H4 (cell line): ENCODE measurements around the gene SUSD3. TPM values are rescaled to one million over a fixed set of nuclear protein-coding genes. Genes with fewer than 3 reads are reported as not detected.
"Not testable (repeated sequence)": the region's sequence is repeated elsewhere in the genome, so short reads cannot be mapped to it uniquely, and the experiment has no call there.

Source experiments
- DNase-seq: peaks from one replicate; pipeline ENCODE4 v3.0.0-alpha.2; 2015; ENCODE audit warnings: low spot score
- total RNA-seq: library from RNA; depleted of rRNA; stranded (reverse); fragments of >200 nt; shearing (Covaris generic); gene quantifications from 2 replicates; pipeline ENCODE4 v1.2.3, GENCODE V29; 2014

Gene SUSD3
- total RNA-seq, 1 experiment from 2014 or later: not detected

- DNase-seq: no peak
Observed at GRCh38 chr9:93111001-93111370, 52.5 kb downstream of the SUSD3 start.

DNA sequence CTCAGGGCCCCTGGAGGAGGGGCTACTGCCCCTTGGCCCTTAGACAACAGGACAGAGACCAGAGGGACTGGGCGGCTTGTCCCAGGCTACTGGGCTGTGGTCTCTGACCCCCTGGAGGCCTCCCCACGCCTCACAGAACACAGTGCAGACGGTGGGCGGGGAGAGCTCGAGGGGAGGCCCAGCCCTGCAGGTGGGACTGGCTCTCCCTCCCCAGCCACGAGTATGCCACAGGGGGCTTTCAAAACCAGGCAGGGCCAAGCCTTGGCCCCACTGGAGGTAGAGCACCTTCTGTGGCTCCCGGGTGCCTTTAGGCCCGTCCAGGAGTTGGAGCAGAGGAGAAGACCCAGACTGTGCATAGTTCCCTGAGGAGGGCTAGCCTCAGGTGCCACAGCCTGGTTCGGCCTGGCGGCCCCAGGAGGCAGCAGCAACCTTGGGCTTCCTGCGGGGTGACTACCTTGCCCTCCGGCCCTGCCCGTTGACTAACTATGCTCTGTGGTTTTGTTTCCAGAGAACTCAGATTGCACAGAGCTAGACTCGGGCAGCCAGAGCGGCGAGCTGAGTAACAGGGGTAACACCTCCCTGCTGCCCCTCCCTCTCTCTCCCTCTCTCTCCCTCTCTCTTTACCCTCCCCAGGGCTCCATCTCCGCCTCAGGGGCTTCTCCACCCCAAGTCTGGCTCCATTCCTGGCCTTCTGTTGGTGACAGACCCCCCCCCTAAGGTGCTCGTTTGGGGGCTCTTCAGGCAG is 53.0 kb downstream of the SUSD3 start:
- DNase-seq: peak; percentile 77

GRCh38 chr9:93112116-93112863 is 53.8 kb downstream of the SUSD3 start:
- DNase-seq: no peak

DNA sequence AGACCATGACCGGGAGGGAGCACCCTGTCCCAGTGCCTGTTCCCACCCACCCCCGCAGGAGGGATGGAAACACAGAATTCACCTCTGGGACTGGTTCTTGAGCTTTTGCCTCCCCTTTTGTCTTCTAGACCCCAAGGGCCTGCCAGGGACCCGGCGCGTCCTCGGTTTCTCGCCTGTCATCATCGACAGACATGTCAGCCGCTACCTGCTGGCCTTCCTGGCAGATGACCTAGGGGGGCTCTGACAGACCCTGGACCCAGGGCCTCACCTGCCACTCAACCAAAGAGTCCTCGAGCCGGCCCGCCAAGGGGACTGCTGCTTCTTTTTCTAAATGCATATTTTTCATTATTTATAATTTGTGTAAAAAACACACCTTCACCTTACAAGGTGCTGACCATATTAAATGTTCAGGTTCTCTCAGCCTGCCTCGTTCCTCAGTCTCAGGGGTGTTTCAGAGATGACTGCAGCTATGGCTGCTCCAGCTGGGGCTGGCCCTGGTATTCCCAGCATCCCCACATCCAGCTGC is 54.4 kb downstream of the SUSD3 start:
- no peak for DNase-seq

DNA sequence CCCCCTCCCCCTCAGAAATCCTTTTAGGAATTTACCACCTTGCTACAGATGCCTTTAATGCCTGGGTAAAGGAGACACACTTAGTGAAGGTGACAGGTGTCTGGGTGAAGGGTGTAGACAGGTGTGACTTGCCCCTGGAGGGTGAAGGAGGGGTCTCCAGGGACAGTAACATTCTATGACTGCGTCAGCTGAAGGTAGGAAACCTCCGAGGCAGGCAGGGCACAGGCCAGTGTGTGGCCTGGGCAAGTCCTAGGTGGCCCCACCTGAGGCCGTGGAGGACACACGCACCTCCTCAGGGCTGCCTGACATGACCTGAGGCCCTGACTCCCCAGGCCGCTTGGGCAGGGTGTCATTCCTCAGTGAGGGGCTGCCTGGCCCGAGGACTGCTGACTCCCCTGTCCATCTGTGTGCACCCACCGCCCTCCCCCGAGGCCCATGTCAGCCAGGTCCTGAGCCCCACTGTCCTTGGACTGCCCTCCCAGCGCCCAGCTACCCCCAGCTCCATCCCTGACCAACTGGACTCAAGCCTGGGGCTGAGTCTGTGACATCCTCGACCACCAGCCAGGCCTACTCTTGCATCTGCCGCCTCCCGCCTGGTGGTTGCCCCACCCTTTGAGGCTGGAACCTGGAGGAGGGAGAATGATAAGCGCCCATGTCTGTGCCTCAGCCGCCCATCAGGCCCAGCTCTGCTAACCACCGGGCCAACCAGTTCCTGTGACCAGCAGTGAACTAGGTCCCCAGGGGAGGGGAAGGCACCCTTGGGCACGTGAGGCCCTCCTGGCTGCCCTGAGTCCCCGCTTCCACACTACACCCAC is 55.9 kb downstream of the SUSD3 start:
- DNase-seq: no peak

- no peak for DNase-seq
Observed at GRCh38 chr9:93114984-93115335, 56.5 kb downstream of the SUSD3 start.

- DNase-seq: no peak
Observed at GRCh38 chr9:93115486-93116071, 57.1 kb downstream of the SUSD3 start.

DNA sequence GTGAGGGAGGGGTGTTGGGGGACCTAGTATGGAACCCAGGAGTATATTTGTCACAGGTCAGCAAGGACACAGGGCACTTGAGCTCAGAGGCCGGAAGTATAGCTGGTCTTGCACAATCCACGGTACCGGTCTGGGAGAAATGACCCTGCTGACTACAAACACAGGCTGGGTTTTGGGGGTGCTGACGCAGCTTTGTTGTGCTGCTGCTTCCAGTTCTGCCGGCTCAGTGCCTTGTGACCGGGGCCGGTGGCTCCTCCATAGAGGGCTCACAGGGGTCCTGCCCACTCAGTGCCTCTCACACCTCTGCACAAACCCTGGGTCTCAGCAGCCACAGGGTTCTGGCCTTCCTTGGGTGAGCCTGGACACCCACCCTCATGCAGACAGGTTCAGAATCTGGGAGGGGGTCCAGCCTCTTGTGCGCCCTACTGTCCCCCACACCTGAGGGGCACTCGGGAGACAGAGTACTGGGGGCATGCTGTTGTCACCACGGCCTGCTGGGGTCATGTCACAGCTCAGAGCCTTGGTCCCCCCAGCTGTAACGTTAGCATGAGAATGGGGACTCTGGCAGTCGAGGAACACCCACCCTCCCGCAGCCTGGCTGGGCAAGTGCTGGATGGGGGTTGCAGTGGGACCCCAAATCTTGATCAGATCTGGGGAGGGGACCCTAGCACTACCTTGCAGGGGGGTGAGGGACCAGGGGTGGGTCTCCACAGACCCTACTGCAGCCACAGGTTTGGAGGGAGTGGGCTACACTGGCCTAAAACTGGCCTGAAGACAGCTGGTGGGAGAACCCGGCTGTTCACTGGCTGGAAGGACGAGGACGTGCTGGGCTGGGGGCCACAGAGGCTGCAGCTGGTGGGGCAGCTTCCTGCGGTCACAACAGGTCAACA is 57.8 kb downstream of the SUSD3 start:
- DNase-seq: peak; percentile 35

- DNase-seq: not testable (repeated sequence)
Observed at GRCh38 chr9:93117521-93117920, 59.0 kb downstream of the SUSD3 start.

DNA sequence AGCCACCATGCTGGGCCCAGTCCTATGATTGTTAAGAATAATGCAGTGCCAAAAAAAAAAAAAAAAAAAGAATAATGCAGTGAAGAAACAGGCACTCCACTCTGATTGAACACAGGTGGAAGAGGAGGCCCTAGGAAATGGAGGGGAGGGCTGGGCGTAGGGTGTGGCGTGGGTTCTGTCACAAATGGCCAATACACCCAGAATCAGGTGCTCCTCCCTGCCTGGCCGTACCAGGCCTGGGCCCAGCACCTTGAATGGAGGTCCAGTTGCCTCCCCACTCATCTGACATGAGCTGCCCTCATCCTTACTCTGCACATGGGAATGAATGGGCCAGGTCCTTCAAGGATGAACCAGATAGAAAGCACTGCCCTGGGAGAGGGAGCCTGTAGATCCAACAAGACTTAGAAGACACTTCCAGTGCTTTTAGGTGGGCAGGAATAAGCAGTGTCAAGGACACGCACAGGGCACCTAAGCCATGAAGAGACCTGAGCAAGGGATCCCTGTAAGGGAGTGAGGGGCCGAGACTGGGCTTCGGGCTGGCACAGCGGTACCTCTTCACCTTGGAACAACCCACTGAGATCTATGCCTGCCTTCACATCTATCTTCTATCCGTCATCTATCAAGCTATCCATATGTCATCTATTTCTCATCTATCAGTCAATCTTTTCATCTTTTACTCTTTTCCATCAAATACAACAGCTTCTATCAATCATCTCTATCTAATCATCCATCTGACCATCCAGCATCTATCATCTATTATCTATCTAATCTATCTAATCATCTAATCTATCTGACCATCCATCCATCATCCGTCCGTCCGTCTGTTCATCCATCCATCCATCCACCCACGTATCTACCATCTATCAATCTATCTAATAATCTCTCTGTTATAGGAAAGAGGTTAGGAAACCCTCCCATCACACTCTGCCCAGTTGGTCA is 59.7 kb downstream of the SUSD3 start:
- no peak for DNase-seq

GRCh38 chr9:93118863-93119702 is 60.6 kb downstream of the SUSD3 start:
- no peak for DNase-seq

DNA sequence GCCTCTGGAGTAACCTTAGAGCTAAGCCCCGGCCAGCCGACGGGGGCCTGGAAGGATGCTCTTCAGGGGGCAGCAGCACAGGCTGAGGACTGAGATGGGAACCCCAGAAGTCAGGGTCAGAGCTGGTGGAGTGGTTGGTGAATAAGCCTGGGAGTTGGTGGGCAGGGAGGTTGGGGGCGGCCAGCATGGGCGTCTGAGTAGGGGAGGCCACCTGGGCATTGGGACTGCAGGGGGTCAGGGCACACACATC is 61.1 kb downstream of the SUSD3 start:
- DNase-seq: no peak

- DNase-seq: peak; percentile 95
Observed at GRCh38 chr9:93119953-93120845, 61.7 kb downstream of the SUSD3 start.

- no peak for DNase-seq
Observed at GRCh38 chr9:93120846-93121315, 62.4 kb downstream of the SUSD3 start.

GRCh38 chr9:93121316-93122241 is 63.1 kb downstream of the SUSD3 start:
- no peak for DNase-seq

DNA sequence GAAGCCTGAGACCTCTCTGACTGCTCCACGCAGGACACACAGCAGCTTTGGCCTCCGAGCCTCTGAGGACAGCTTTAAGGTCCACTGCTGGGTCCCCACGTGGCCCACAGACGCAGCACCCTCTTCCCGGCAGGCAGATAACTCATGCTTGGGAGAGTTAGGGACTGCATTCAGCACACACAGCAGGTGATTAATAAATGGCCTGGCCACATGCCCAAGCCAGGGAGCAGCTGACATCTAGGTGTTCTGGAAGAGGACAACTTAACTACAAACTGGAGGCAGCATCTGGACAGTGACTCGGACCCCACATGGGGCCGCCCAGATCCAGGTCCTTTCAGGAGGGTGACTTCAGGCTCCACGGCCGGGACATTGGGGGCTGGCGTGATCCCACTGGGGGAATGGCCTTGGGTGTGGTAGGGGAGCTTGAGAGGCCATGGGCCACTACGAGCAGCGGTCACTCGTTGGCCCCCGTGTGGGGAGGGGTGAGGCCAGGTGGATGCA is 64.3 kb downstream of the SUSD3 start:
- DNase-seq: no peak
